Neural cell (in vitro differentiated cells): Measurements from ENCODE around the gene LMNA. TPM values are rescaled to one million over a fixed set of nuclear protein-coding genes. Genes with fewer than 3 reads are reported as not detected.

Experiments used
- H2AFZ ChIP-seq: fragments of 200-600, 300-800 bp; sonication (generic), shearing (Covaris generic); 2 replicates; pipeline ENCODE4 v1.6.0; 2014; ENCODE audit warnings: low read depth, mild to moderate bottlenecking, antibody characterized with exemption, low read length, moderate library complexity
- H3F3A ChIP-seq: fragments of 200-600 bp; shearing (Covaris generic); 2 replicates; pipeline ENCODE4 v1.6.1; 2016; ENCODE audit warnings: mild to moderate bottlenecking, moderate library complexity, mixed read lengths, antibody characterized with exemption, low read length; ENCODE audit not compliant: insufficient read depth, poor library complexity, severe bottlenecking
- H3K27ac ChIP-seq: fragments of 200-600, 300-800 bp; sonication (generic), shearing (Covaris generic); 2 replicates; pipeline ENCODE4 v1.5.1; 2014; ENCODE audit warnings: mild to moderate bottlenecking, low read length, moderate library complexity
- H3K27me3 ChIP-seq: fragments of 300-800, 200-600 bp; sonication (generic), shearing (Covaris generic); 2 replicates; pipeline ENCODE4 v1.6.0; 2014; ENCODE audit warnings: mild to moderate bottlenecking, low read depth, low read length, moderate library complexity; ENCODE audit not compliant: insufficient read depth
- H3K36me3 ChIP-seq: fragments of 300-800, 200-600 bp; sonication (generic), shearing (Covaris generic); 2 replicates; pipeline ENCODE4 v1.5.1; 2014; ENCODE audit warnings: mild to moderate bottlenecking, antibody characterized with exemption, low read length, moderate library complexity; ENCODE audit not compliant: insufficient read depth
- H3K4me2 ChIP-seq: fragments of 300-800, 200-600 bp; sonication (generic), shearing (Covaris generic); 2 replicates; pipeline ENCODE4 v1.6.0; 2014; ENCODE audit warnings: mild to moderate bottlenecking, low read length
- H3K4me3 ChIP-seq: fragments of 300-800, 200-600 bp; sonication (generic), shearing (Covaris generic); 2 replicates; pipeline ENCODE4 v1.5.1; 2014; ENCODE audit warnings: mild to moderate bottlenecking, low read length, moderate library complexity
- H3K79me2 ChIP-seq: fragments of 200-600 bp; shearing (Covaris generic); replicated peaks from 2 replicates; pipeline ENCODE4 v1.6.0; 2014; ENCODE audit warnings: mild to moderate bottlenecking, low read length, moderate library complexity; ENCODE audit not compliant: insufficient read depth
- H3K9ac ChIP-seq: fragments of 300-800, 200-600 bp; sonication (generic), shearing (Covaris generic); 2 replicates; pipeline ENCODE4 v1.6.1; 2016; ENCODE audit warnings: mild to moderate bottlenecking, low read length, mixed read lengths
- H3K9me2 ChIP-seq: fragments of 200-600 bp; shearing (Covaris generic); 2 replicates; pipeline ENCODE4 v1.6.1; 2016; ENCODE audit warnings: mild to moderate bottlenecking, low read length, mixed read lengths; ENCODE audit not compliant: insufficient read depth
- H3K9me3 ChIP-seq: fragments of 200-600, 300-800 bp; sonication (generic), shearing (Covaris generic); 2 replicates; pipeline ENCODE4 v1.6.1; 2016; ENCODE audit warnings: mild to moderate bottlenecking, mixed run types, low read length, moderate library complexity, mixed read lengths
- H4K20me1 ChIP-seq: fragments of 200-600 bp; shearing (Covaris generic); 2 replicates; pipeline ENCODE4 v1.6.1; 2016; ENCODE audit warnings: mild to moderate bottlenecking, mixed run types; ENCODE audit not compliant: insufficient read depth
- CTCF ChIP-seq: fragments of 450-650 bp; IDR thresholded peaks from 2 replicates; pipeline ENCODE4 v1.5.1; 2014; ENCODE audit warnings: antibody characterized with exemption, mild to moderate bottlenecking, moderate library complexity; ENCODE audit not compliant: poor library complexity, severe bottlenecking
- EP300 ChIP-seq: fragments of 450-650 bp; conservative IDR thresholded peaks from 2 replicates; pipeline ENCODE4 v1.6.1; 2014; ENCODE audit warnings: antibody characterized with exemption, mild to moderate bottlenecking, moderate library complexity; ENCODE audit not compliant: poor library complexity, severe bottlenecking
- EZH2 ChIP-seq: fragments of 200-600, 300-800 bp; shearing (Covaris generic), sonication (generic); IDR thresholded peaks from 2 replicates; pipeline ENCODE4 v1.6.1; 2014; ENCODE audit warnings: antibody characterized with exemption, low read length, borderline replicate concordance, mild to moderate bottlenecking; ENCODE audit not compliant: insufficient read depth, poor library complexity, severe bottlenecking
- MXI1 ChIP-seq: fragments of 450-650 bp; conservative IDR thresholded peaks from 2 replicates; pipeline ENCODE4 v1.6.1; 2014; ENCODE audit warnings: antibody characterized with exemption, mild to moderate bottlenecking; ENCODE audit not compliant: poor library complexity, severe bottlenecking
- POLR2AphosphoS5 ChIP-seq: IDR thresholded peaks from 2 replicates; pipeline ENCODE4 v1.6.1; 2012
- RAD21 ChIP-seq: fragments of 450-650 bp; conservative IDR thresholded peaks from 2 replicates; pipeline ENCODE4 v1.6.1; 2014; ENCODE audit warnings: antibody characterized with exemption, mild to moderate bottlenecking, moderate library complexity
- SMC3 ChIP-seq: fragments of 450-650 bp; conservative IDR thresholded peaks from 2 replicates; pipeline ENCODE4 v1.6.1; 2014; ENCODE audit warnings: antibody characterized with exemption, mild to moderate bottlenecking, moderate library complexity; ENCODE audit not compliant: poor library complexity
- TAF1 ChIP-seq: IDR thresholded peaks from 2 replicates; pipeline ENCODE4 v1.6.1; 2012; ENCODE audit warnings: low read depth
- polyA plus RNA-seq: library from polyadenylated mRNA; depleted of rRNA; stranded (reverse); fragments of >200 nt; gene quantifications from 2 replicates; pipeline ENCODE4 v1.2.3, GENCODE V29; 2014
- TF ChIP-seq, protein P1 (sequence below): IDR thresholded peaks from 2 replicates; pipeline ENCODE4 v1.6.1; 2012; ENCODE audit warnings: borderline replicate concordance

The LMNA gene
- polyA plus RNA-seq, 1 donor from 2014 or later, result 90.7 TPM

DNA sequence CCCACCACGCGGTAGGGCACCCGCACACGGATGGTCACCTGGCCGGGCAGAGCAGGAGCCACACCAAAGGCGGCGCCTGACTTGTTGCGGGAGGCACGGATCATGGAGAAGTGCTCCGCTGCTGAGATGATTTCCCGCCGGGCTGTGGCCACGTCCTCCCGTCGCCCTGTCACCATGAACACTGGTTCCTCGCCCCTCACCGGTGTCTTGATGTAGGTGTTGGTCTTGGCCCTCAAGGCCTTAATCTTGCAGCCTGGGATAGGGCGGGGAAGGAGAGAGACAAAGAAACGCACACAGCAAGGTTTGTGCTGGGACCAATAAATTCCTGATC, 37.1 kb upstream of the LMNA start:
- Histone ChIP-seq H3K27ac (no peak overlapping the region), H3F3A (peaks cover 5% of the 10 kb centered on the region), H3K27me3 (no peaks in the 10 kb centered on the region), H4K20me1 (peaks cover 61% of the 10 kb centered on the region), H3K4me2 (no peak overlapping the region), H3K36me3 (peaks cover 9% of the 10 kb centered on the region), H3K9me2 (no peaks in the 10 kb centered on the region), H3K79me2 (peaks cover 84% of the 10 kb centered on the region), H3K9me3 (no peaks in the 10 kb centered on the region), H3K4me3 (peak overlapping the region; percentile 93), H3K9ac (no peak overlapping the region), H2AFZ (no peak overlapping the region)
- TF ChIP-seq RAD21 (no peak), SMC3 (no peak), TAF1 (no peak), EZH2 (no peak), POLR2AphosphoS5 (no peak), MXI1 (no peak), CTCF (no peak), EP300 (no peak)
- TF ChIP-seq, protein P1, sequence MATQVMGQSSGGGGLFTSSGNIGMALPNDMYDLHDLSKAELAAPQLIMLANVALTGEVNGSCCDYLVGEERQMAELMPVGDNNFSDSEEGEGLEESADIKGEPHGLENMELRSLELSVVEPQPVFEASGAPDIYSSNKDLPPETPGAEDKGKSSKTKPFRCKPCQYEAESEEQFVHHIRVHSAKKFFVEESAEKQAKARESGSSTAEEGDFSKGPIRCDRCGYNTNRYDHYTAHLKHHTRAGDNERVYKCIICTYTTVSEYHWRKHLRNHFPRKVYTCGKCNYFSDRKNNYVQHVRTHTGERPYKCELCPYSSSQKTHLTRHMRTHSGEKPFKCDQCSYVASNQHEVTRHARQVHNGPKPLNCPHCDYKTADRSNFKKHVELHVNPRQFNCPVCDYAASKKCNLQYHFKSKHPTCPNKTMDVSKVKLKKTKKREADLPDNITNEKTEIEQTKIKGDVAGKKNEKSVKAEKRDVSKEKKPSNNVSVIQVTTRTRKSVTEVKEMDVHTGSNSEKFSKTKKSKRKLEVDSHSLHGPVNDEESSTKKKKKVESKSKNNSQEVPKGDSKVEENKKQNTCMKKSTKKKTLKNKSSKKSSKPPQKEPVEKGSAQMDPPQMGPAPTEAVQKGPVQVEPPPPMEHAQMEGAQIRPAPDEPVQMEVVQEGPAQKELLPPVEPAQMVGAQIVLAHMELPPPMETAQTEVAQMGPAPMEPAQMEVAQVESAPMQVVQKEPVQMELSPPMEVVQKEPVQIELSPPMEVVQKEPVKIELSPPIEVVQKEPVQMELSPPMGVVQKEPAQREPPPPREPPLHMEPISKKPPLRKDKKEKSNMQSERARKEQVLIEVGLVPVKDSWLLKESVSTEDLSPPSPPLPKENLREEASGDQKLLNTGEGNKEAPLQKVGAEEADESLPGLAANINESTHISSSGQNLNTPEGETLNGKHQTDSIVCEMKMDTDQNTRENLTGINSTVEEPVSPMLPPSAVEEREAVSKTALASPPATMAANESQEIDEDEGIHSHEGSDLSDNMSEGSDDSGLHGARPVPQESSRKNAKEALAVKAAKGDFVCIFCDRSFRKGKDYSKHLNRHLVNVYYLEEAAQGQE, result no peak

DNA sequence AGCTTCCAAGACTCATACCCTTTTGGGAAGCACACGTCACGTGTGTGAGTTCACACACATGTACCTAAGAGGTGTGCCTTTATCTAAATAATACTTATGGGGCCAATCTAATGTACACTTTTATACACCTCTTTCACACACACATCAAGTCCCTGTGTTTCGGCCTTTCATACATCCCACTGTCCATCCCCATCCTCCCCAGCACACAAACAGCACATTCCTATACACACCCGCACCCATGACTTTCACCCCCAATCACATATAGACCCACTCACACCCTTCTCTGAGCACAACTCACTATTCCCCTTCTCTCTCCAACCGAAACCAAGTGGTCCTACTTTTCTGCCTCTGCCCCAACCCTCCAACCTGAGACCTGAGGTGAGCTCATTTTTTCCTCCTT, 35.8 kb upstream of the LMNA start:
- Histone ChIP-seq H3K27me3 (no peaks in the 10 kb centered on the region), H3K9me3 (no peaks in the 10 kb centered on the region), H3F3A (peaks cover 3% of the 10 kb centered on the region), H3K36me3 (peaks cover 9% of the 10 kb centered on the region), H4K20me1 (peaks cover 55% of the 10 kb centered on the region), H3K9me2 (no peaks in the 10 kb centered on the region), H3K9ac (peak overlapping the region; percentile 59), H3K4me2 (peak overlapping the region; percentile 75), H2AFZ (no peak overlapping the region), H3K4me3 (peak overlapping the region; percentile 93), H3K79me2 (peaks cover 95% of the 10 kb centered on the region), H3K27ac (peak overlapping the region; percentile 28)
- no peak for TF ChIP-seq SMC3
- no peak for TF ChIP-seq EP300
- no peak for TF ChIP-seq CTCF
- no peak for TF ChIP-seq TAF1
- no peak for TF ChIP-seq POLR2AphosphoS5
- TF ChIP-seq RAD21, result no peak
- TF ChIP-seq MXI1, result no peak
- TF ChIP-seq, protein P1, result no peak
- TF ChIP-seq EZH2, result no peak
